Suppressor macrophage treated with lipopolysaccharide for 1 hour (primary cell): ENCODE results near the gene C1orf105.
"Not testable (repeated sequence)": the region's sequence is repeated elsewhere in the genome, so short reads cannot be mapped to it uniquely, and the experiment has no call there.

Source experiments
- DNase-seq, 3 donors: peaks; one replicate each; pipeline ENCODE4 v3.0.0-alpha.2; 2020 to 2022

Gene C1orf105

GRCh38 chr1:172420385-172420784 is at the start of gene C1orf105:
Gene C1orf105, plus strand, starts transcription at chr1:172420685. Its CDS starts 201 bp downstream, at chr1:172420886.
- DNase-seq: no peak

DNA sequence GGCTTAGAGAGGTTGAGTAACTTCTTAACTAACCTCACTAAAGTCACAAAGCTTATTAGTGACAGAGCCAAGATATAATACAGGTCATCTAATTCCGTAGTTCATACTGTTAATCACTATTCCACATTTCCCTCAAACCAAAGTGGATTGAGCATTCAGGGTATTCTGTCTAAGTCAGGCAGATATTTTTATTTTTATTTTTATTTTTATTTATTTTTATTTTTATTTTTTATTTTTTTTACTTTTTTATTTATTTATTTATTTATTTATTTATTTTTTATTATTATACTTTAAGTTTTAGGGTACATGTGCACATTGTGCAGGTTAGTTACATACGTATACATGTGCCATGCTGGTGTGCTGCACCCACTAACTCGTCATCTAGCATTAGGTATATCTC is 48.8 kb upstream of the C1orf105 start:
- not testable (repeated sequence) for DNase-seq

- peak; percentile 42 to 55 (median 54) for DNase-seq
These were observed 46.6 kb upstream of the C1orf105 start for GRCh38 chr1:172373864-172374263.

GRCh38 chr1:172375211-172375631 is 45.3 kb upstream of the C1orf105 start:
- no peak for DNase-seq

- peak; percentile 57 to 94 (median 84) for DNase-seq
These were observed 44.1 kb upstream of the C1orf105 start for GRCh38 chr1:172376431-172376830.

DNA sequence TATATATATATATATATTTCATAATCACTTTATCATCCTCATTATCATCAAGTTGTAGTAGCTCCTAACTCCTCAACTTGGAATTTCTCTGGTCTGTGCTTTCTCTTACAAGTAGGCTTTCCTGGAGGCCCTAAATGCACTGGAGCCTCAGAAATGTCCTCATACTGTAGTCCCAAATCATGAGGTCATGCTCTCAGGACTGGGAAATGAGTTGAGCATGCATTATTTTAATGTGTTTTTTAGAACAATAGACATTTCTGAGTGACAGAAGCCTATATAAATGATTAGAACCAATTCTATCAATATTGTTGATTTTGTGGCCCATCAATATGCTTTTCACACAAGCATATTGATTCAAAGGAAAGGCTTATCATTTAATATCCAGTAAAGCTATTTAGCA is 42.9 kb upstream of the C1orf105 start:
- no peak for DNase-seq

DNA sequence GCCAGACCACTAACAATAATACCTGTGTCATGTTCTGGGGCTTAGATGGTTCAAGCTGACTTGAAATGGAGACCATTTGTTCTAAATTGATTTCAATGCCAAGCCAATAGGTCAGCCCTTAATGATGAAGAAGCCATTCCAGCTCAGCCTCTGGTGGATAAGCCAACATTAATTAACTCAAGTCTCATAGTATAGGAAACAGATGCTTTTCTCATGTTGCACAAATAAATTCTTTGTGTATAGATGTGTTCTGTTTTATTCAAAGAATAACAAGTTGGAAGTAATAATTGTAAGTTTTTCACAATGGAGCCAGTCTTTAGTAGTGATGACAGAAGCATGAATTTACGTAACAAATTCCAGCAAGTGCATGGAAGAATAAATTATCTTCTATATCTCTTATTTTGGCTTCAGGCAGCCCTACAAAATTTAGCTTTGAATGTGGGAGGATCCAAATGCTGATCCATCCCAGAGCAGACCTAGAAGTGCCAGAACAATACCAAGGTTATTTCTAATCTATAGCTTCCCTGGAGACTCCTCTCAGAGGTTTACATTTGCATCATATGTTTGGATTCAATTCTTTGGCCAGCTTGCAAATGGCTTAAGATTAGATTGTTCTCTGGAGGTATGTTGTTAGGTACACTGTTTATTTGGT is 42.2 kb upstream of the C1orf105 start:
- no peak for DNase-seq

- peak; percentile 25 to 59 (median 41) for DNase-seq
These were observed 39.8 kb upstream of the C1orf105 start for GRCh38 chr1:172380441-172381244.

- no peak for DNase-seq
These were observed 38.5 kb upstream of the C1orf105 start for GRCh38 chr1:172381946-172382345.

- no peak for DNase-seq
These were observed 38.1 kb upstream of the C1orf105 start for GRCh38 chr1:172382406-172382805.

DNA sequence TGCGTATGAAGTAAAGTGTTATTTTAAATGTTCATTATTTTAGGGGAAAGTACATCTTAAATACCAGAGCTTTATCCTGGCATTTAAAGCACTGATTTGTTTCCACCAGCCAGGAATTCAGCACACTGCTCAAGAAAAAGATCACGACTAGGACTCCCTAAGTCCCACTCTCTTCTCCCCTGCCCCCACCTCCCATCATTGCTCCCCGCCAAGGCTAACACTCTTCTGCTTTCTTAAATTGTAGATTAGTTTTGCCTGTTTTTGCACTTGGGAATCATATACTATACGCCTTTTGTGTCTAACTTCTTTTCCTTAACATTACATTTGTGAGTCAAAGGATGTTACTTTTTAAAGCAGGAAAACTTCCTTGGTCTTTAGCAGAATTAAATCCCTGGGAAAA is 37.5 kb upstream of the C1orf105 start:
- no peak for DNase-seq

DNA sequence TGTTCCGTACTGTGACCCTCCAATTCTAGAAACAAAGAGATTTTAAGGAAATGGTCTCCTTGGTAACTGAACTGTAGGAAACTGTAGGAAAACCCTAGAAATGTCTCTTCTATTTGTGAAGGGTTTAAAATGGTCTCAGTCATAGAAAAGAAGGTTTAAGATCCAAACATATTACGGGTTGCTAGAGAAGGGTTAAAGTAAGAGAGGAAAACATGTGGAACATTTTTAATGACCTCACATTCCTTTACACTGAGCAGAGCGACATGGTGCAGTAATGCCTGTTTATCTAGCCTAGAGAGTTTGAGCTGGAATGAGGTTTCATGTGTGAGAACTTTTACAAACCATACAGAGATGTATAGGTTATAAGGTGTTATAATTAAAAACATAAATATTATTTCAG is 36.9 kb upstream of the C1orf105 start:
- no peak for DNase-seq

DNA sequence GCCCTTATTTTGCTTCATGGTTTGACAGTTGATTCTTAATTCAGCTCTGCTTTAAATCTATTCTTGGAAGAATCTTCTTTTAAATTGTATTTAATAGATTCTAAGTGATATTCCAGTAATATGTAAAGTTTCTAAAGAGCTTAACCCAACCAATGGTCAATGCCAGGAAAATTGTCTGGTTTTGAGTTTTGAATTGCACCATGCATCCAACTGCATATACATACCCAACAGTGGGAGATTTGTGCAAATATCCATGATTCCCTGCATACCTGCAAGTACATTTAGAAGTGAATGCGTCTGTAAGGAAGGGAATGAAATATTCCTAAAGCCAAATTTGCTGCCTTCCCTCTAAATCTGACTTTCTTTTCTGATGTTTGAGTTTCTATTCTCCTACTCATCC is 35.8 kb upstream of the C1orf105 start:
- DNase-seq: no peak

DNA sequence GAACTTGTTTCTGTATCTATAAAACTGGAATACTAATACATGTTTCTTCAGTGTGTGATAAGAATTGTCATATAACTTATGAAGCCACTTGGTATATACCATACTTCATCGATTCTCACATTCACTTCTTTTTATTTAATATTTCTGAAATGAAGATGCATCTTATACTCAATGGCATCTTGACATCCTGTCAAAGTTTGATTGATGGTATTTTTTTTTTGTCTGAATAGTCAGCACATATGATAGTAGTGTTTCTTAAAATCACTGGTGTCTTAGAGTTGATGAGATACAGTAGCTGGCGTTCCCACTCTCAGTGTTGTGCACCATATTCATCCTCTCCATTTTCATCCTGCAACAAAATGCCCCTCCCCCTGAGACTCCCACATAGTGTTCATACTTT is 34.4 kb upstream of the C1orf105 start:
- DNase-seq: no peak

DNA sequence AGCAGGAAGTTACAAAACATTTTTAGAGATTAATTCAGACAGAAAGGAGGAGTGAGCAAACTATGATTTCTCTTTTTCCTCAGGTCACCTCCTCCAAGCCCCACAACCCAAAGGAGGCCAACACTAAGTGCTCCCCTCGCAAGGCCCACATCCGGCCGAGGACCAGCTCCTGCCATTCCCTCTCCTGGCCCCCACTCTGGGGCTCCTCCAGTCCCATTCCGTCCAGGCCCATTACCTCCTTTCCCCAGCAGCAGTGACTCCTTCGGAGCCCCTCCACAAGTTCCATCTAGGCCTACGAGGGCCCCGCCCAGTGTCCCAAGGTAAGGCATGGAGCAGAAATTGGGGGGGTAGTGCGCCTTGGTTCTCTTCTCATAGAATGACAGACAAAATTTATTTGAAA is 32.0 kb upstream of the C1orf105 start:
- DNase-seq: no peak

GRCh38 chr1:172390301-172390682 is 30.2 kb upstream of the C1orf105 start:
- DNase-seq: no peak

DNA sequence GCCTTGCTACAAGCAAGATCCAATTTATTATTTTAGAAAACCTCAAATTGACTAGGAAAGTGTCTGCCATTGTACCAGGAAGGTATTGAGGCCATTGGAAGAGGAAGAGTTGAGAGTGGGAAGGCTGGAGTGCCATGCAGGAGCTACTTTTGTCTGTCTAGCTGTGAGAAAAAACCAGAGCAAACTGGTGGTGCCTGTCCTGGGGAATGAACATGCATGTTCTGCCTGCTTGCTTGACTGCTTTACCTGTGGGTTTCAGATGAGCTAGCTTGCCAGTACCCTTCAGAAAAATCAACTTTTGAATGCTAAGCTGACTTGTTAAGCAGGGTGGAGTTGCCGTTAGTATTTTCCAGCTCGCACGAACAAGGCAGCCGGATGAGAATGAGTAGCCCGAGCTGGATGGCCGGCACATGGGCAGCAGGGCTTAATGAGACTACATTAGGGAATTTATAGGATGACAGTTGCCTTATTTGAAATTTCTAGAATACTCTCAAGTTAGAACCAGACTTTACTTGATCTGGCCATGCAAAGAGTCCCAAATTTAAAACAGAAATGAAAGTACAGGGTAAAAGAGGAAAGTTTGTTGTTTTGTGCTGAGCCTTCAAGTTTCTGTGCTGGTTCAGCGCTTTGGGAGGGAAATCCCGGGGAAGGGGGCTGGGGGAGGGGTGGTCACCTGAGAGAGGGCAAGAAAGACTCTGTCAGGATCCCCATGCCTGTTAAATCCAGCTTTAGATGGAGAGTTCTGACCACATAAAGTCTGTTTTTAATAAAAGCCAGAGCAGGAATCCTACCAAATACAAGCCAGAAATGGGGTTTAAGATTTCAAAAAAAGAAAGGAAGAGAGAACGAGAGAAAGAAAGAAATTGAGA is 29.6 kb upstream of the C1orf105 start:
- peak in 2 of 3 donors; percentile 10 to 33 for DNase-seq

DNA sequence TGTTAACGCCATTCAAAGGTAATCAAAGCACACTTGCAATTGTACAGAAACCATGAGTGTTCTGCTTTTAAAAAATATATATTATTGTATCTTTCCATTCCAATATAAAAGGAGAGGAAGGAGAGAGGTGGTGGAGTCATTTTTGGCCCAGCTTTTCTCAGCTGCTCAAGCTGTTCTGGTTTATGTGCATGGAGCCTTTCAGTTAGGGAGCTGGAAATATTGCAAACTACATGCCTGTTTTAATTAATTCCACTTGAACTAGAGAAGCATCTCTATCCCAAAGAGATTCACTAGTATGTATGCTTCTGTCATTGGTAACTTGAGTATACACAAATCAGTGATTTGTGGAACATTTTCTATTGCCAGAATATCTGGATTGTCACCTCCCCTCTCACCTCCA is 28.5 kb upstream of the C1orf105 start:
- DNase-seq: no peak

DNA sequence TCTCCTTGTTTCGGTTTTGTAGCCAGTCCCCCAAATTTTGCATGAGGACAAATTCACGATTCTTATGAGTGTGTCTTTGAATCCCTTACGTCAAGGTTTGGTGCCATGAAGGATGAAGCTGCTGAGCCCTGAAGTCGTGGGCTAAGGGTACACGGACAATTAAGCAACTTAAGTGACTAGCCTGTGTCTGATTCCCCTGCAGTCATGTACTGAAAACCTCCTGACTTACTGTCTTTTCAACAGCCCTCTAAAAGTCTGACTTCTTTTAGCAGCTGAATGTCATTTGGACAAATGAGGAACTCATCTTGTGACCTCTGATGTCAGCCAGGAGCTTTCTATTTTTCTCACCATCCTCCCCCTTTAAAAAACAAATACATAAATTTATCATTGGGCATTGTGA is 27.1 kb upstream of the C1orf105 start:
- peak; percentile 78 to 87 (median 82) for DNase-seq

DNA sequence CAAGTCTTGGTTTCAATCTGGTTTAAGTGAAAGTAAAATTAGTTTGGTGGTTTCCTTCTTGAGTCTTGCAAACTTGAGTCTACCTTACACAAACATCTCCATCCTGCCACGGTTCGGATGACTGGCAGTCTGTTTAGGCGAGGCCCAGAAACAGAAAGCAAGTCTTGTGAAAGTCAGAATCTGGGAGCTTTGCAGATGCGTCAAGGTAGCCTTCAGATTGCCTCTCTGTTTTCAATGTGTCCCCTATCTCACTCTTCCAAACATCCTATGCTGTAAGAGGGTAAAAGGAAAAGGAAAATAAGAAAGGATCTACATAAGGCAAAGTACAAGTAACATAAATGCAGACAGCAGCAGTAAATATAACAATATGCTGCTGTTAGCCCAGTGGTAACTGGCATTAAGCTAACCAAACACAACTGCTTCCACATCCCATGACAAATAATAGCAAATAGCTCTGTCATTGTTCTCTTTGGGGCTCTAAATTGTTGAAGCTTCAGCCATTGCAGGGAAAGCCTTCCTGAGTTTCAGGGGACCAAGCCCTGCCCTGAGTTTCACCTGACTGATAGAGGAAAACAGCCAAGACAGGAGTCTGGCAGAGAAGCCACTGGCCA is 26.2 kb upstream of the C1orf105 start:
- DNase-seq: peak; percentile 61 to 78 (median 70)

- peak in 1 of 3 donors; percentile 29 for DNase-seq
These were observed 25.7 kb upstream of the C1orf105 start for GRCh38 chr1:172394811-172395210.

- no peak for DNase-seq
These were observed 24.9 kb upstream of the C1orf105 start for GRCh38 chr1:172395576-172395975.

DNA sequence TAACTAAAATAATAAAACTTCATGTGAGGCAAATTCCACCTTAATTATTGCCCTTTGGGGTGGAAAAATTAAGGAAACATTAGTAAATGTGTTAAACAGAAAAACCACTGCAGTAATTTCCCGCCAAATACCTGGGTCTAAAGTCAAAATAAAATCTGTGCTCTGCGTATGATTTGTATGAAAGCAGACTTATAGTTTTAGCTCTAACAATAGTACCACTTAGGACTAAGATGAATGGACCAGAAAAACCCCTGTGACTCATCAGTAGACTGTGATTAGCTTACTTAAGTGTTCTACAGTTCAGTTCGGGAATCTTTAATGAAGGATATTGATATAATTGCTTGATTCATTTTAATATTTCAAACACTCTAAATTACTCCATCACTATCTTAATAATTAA is 23.3 kb upstream of the C1orf105 start:
- peak; percentile 45 to 61 (median 46) for DNase-seq
